ENCODE results near the gene NALCN.

NALCN gene

DNA sequence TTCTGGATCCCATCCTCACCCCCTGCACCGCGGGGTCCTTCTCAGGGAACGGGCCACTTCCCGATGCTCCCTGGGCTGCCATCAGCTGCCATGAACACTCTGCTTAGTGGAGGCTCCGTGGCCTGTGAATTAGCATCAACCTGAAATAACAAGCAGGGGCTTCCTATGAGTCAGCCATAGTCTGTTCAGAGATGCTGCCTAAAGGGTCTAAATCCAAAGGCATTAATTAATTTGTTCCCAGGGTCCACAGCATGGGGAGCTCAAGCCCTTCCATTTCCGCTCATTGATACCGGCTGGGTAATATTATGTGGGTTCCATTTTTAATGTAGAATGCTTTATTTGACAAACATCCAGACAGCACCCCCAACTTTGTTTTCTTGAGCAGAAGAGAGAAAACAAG, 399.8 kb downstream of the NALCN start:
- Histone ChIP-seq H3K9ac (ENCODE audit: low read length) (no peak overlapping the region), H2AK5ac (ENCODE audit: low read length) (no peak overlapping the region), H3K36me3 (ENCODE audit: control insufficient read depth, insufficient read depth, low read length) (no peaks in the 10 kb centered on the region), H3K23ac (ENCODE audit: low read length) (no peak overlapping the region), H3K4me2 (ENCODE audit: low read length) (no peak overlapping the region), H3K18ac (ENCODE audit: low read length) (no peak overlapping the region), H3K4me1 (ENCODE audit: control insufficient read depth, low read depth, low read length) (peaks cover 5% of the 10 kb centered on the region), H4K8ac (ENCODE audit: low read depth, low read length) (no peak overlapping the region), H2BK15ac (replicated peaks; ENCODE audit: low read depth) (no peak overlapping the region), H3K79me2 (ENCODE audit: control insufficient read depth, insufficient read depth, low read length) (no peaks in the 10 kb centered on the region), H2BK5ac (ENCODE audit: low read length) (no peak overlapping the region), H3K4ac (ENCODE audit: low read depth, low read length) (no peak overlapping the region), H3K4me3 (ENCODE audit: low read length) (no peak overlapping the region), H3K27ac (ENCODE audit: low read depth, low read length) (no peak overlapping the region), H2BK120ac (ENCODE audit: low read depth, low read length) (no peak overlapping the region), H3K56ac (ENCODE audit: low read length) (no peak overlapping the region), H4K5ac (ENCODE audit: low read length) (no peak overlapping the region), H3K79me1 (ENCODE audit: low read length) (no peaks in the 10 kb centered on the region), H3K27me3 (ENCODE audit: insufficient read depth, low read length, poor library complexity) (no peaks in the 10 kb centered on the region)
- no peak for DNase-seq
- WGBS (ENCODE audit: extremely low coverage, insufficient coverage, low lambda C conversion rate), result no CpG with 5 or more reads among the region's 7 CpGs

DNA sequence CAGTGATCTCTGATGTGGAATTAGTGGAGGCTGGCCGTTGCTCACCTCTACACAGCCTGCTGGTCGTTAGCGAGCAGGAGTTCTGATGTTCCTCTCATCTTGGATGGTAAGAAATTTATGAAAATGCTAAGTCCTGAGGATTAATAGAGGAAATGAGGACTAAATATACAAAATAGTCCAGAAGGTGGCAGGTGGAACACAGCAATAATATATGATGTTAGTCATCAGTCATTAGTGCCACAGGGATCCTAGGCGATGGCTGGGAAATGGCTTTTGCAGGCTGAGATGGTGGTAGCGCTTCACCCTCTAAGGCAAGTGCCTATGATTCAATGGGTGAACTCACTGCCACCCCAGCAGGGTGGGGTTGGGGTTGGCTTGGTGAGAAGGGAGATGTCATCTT, 403.1 kb downstream of the NALCN start:
- no peaks in the 10 kb centered on the region for H3K36me3 ChIP-seq (ENCODE audit: control insufficient read depth, insufficient read depth, low read length)
- no peaks in the 10 kb centered on the region for H3K27me3 ChIP-seq (ENCODE audit: insufficient read depth, low read length, poor library complexity)
- H3K4me1 ChIP-seq (ENCODE audit: control insufficient read depth, low read depth, low read length), result no peaks in the 10 kb centered on the region
- H3K9ac ChIP-seq (ENCODE audit: low read length), result no peak overlapping the region
- H3K18ac ChIP-seq (ENCODE audit: low read length), result no peak overlapping the region
- WGBS (ENCODE audit: extremely low coverage, insufficient coverage, low lambda C conversion rate), result no CpG with 5 or more reads among the region's 5 CpGs
- H4K5ac ChIP-seq (ENCODE audit: low read length), result no peak overlapping the region
- no peak overlapping the region for H3K4me3 ChIP-seq (ENCODE audit: low read length)
- H3K79me1 ChIP-seq (ENCODE audit: low read length), result no peaks in the 10 kb centered on the region
- DNase-seq, result no peak
- no peaks in the 10 kb centered on the region for H3K79me2 ChIP-seq (ENCODE audit: control insufficient read depth, insufficient read depth, low read length)
- H3K56ac ChIP-seq (ENCODE audit: low read length), result no peak overlapping the region
- no peak overlapping the region for H2AK5ac ChIP-seq (ENCODE audit: low read length)
- H3K23ac ChIP-seq (ENCODE audit: low read length), result no peak overlapping the region
- H3K4me2 ChIP-seq (ENCODE audit: low read length), result no peak overlapping the region
- no peak overlapping the region for H3K27ac ChIP-seq (ENCODE audit: low read depth, low read length)
- no peak overlapping the region for H2BK120ac ChIP-seq (ENCODE audit: low read depth, low read length)
- no peak overlapping the region for H2BK5ac ChIP-seq (ENCODE audit: low read length)
- no peak overlapping the region for H2BK15ac ChIP-seq (replicated peaks; ENCODE audit: low read depth)
- H4K8ac ChIP-seq (ENCODE audit: low read depth, low read length), result no peak overlapping the region
- H3K4ac ChIP-seq (ENCODE audit: low read depth, low read length), result no peak overlapping the region

DNA sequence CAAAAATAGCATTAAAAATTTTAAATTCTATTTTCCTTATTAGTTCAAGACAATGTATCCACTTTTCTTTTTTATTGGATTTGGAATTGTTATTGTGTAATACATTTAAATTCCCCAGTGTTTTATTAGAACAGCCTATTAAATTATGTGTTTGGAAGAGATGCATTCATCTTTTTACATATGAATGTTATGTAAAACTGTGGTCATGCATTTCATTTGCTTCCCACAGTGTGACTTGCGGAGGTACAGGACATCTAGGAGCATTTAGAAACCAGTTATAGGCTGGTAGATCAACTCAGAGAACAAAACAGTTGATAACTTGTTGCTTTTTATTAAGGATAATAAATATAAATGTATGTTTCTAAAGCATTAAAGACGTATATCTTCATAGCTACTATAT, 406.2 kb downstream of the NALCN start:
- Histone ChIP-seq H3K27ac (ENCODE audit: low read depth, low read length) (no peak overlapping the region), H4K8ac (ENCODE audit: low read depth, low read length) (no peak overlapping the region), H3K18ac (ENCODE audit: low read length) (no peak overlapping the region), H2BK5ac (ENCODE audit: low read length) (no peak overlapping the region), H3K4me3 (ENCODE audit: low read length) (no peak overlapping the region), H3K9ac (ENCODE audit: low read length) (no peak overlapping the region), H2BK120ac (ENCODE audit: low read depth, low read length) (no peak overlapping the region), H3K36me3 (ENCODE audit: control insufficient read depth, insufficient read depth, low read length) (no peaks in the 10 kb centered on the region), H3K23ac (ENCODE audit: low read length) (no peak overlapping the region), H2BK15ac (replicated peaks; ENCODE audit: low read depth) (no peak overlapping the region), H3K27me3 (ENCODE audit: insufficient read depth, low read length, poor library complexity) (no peaks in the 10 kb centered on the region), H3K56ac (ENCODE audit: low read length) (no peak overlapping the region), H3K4ac (ENCODE audit: low read depth, low read length) (no peak overlapping the region), H3K4me1 (ENCODE audit: control insufficient read depth, low read depth, low read length) (no peaks in the 10 kb centered on the region), H3K79me1 (ENCODE audit: low read length) (no peaks in the 10 kb centered on the region), H3K4me2 (ENCODE audit: low read length) (no peak overlapping the region), H4K5ac (ENCODE audit: low read length) (no peak overlapping the region), H2AK5ac (ENCODE audit: low read length) (no peak overlapping the region), H3K79me2 (ENCODE audit: control insufficient read depth, insufficient read depth, low read length) (no peaks in the 10 kb centered on the region)
- no CpG with 5 or more reads among the region's 2 CpGs for WGBS (ENCODE audit: extremely low coverage, insufficient coverage, low lambda C conversion rate)
- no peak for DNase-seq

DNA sequence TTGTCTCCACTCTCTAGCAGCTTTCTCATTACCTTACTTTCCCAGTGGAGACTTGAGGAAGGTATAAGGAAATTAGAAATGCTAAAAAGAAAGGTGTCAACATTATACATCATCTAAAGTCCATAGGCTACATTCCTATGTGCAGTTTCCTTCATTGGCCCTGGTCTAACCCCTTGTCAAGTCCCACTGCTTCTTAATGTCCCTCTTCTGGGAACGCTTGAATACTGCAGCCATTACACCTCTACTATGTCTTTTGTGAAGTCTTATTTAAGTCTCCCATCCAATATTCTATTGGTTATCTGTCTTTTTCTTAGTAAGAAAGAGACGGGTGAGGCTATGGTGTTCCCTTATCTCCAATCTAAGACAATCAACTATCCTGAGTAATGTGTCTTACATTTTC, 409.1 kb downstream of the NALCN start:
- no peak overlapping the region for H2AK5ac ChIP-seq (ENCODE audit: low read length)
- H3K4me3 ChIP-seq (ENCODE audit: low read length), result no peak overlapping the region
- no peak overlapping the region for H3K23ac ChIP-seq (ENCODE audit: low read length)
- no peaks in the 10 kb centered on the region for H3K4me1 ChIP-seq (ENCODE audit: control insufficient read depth, low read depth, low read length)
- no peak overlapping the region for H2BK15ac ChIP-seq (replicated peaks; ENCODE audit: low read depth)
- no peaks in the 10 kb centered on the region for H3K27me3 ChIP-seq (ENCODE audit: insufficient read depth, low read length, poor library complexity)
- no peak overlapping the region for H4K8ac ChIP-seq (ENCODE audit: low read depth, low read length)
- no peak overlapping the region for H3K4me2 ChIP-seq (ENCODE audit: low read length)
- DNase-seq, result peak; percentile 38
- no peaks in the 10 kb centered on the region for H3K36me3 ChIP-seq (ENCODE audit: control insufficient read depth, insufficient read depth, low read length)
- H3K79me1 ChIP-seq (ENCODE audit: low read length), result no peaks in the 10 kb centered on the region
- WGBS (ENCODE audit: extremely low coverage, insufficient coverage, low lambda C conversion rate), result no CpG with 5 or more reads among the region's 2 CpGs
- H4K5ac ChIP-seq (ENCODE audit: low read length), result no peak overlapping the region
- H3K79me2 ChIP-seq (ENCODE audit: control insufficient read depth, insufficient read depth, low read length), result no peaks in the 10 kb centered on the region
- no peak overlapping the region for H3K18ac ChIP-seq (ENCODE audit: low read length)
- H2BK120ac ChIP-seq (ENCODE audit: low read depth, low read length), result no peak overlapping the region
- no peak overlapping the region for H3K4ac ChIP-seq (ENCODE audit: low read depth, low read length)
- H3K27ac ChIP-seq (ENCODE audit: low read depth, low read length), result no peak overlapping the region
- no peak overlapping the region for H2BK5ac ChIP-seq (ENCODE audit: low read length)
- H3K9ac ChIP-seq (ENCODE audit: low read length), result no peak overlapping the region
- H3K56ac ChIP-seq (ENCODE audit: low read length), result no peak overlapping the region
